ENCODE data around the gene CDC14A.

- TF ChIP-seq GATA2 (IDR thresholded peaks at IDR 0.05; ENCODE audit: low read depth, low read length): no peak
- TF ChIP-seq GATA3 (IDR thresholded peaks at IDR 0.05; ENCODE audit: low read depth, low read length): no peak
Measured at GRCh38 chr1:100353071-100353801, 930 bp downstream of the CDC14A start.

Data from SH-SY5Y (cell line).